ENCODE results near the gene STAG3.
"Not testable (repeated sequence)": the region's sequence is repeated elsewhere in the genome, so short reads cannot be mapped to it uniquely, and the experiment has no call there.

The STAG3 gene

DNA sequence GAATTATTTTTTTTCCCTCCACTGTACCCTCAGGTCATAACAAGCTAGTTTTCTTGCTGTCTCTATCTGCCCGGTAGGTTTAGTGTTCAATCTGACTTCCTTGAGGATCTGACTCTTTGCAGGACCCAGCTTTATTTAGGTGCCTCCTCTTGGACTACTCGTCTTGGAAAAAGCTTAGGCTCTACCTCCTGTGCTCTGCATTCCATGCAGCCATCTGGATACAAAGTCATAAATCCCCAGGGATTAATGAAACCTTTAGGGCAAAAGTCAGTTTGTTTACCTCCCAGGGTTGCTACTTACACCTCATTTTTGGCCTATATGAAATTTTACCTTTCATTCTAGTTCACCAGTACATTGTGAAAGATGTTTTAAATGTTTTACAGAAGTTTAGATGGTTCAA, 8.0 kb downstream of the STAG3 start:
- H3K4me2 ChIP-seq (ENCODE audit: low read length), result no peak overlapping the region
- H3K9ac ChIP-seq, result no peak overlapping the region
- no peaks in the 10 kb centered on the region for H3K9me3 ChIP-seq (ENCODE audit: control insufficient read depth, low read length)
- H3K27ac ChIP-seq, result no peak overlapping the region
- no peaks in the 10 kb centered on the region for H3K79me2 ChIP-seq
- no peak overlapping the region for H3K4me3 ChIP-seq (ENCODE audit: low read depth, low read length)
- H3K27me3 ChIP-seq (ENCODE audit: control insufficient read depth, insufficient read depth, low read length), result no peaks in the 10 kb centered on the region
- TF ChIP-seq, protein P1, sequence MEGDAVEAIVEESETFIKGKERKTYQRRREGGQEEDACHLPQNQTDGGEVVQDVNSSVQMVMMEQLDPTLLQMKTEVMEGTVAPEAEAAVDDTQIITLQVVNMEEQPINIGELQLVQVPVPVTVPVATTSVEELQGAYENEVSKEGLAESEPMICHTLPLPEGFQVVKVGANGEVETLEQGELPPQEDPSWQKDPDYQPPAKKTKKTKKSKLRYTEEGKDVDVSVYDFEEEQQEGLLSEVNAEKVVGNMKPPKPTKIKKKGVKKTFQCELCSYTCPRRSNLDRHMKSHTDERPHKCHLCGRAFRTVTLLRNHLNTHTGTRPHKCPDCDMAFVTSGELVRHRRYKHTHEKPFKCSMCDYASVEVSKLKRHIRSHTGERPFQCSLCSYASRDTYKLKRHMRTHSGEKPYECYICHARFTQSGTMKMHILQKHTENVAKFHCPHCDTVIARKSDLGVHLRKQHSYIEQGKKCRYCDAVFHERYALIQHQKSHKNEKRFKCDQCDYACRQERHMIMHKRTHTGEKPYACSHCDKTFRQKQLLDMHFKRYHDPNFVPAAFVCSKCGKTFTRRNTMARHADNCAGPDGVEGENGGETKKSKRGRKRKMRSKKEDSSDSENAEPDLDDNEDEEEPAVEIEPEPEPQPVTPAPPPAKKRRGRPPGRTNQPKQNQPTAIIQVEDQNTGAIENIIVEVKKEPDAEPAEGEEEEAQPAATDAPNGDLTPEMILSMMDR (IDR thresholded peaks at IDR 0.05), result no peak
- no peaks in the 10 kb centered on the region for H3K36me3 ChIP-seq (ENCODE audit: control insufficient read depth, insufficient read depth, low read length)
- peaks cover 21% of the 10 kb centered on the region for H3K4me1 ChIP-seq
- H2AFZ ChIP-seq, result no peak overlapping the region

DNA sequence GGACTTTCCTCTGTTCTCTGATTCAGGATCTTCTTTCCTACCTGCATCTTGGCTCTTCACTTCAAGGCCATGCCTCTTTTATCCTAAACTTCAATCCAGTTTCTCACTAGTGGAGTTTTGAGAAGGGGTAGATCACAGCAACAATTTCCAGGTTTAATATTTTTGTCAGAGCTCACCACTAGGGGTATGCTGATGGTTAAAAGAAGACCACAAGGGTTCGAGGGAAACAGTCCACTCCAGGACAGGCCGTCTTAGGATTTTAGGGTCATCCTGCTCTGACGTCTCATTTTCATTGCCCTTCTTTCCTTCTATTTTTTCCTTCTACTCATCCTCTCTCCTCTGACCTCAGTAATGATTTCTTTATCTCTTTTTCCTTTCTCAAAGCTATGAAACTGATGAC, 11.3 kb downstream of the STAG3 start:
- Histone ChIP-seq H3K9ac (no peak overlapping the region), H3K4me2 (ENCODE audit: low read length) (peak overlapping the region; percentile 40), H3K36me3 (ENCODE audit: control insufficient read depth, insufficient read depth, low read length) (no peaks in the 10 kb centered on the region), H3K27ac (peak overlapping the region; percentile 92), H3K4me1 (peaks cover 48% of the 10 kb centered on the region), H3K27me3 (ENCODE audit: control insufficient read depth, insufficient read depth, low read length) (no peaks in the 10 kb centered on the region), H3K79me2 (no peaks in the 10 kb centered on the region), H2AFZ (peak overlapping the region; percentile 81), H3K4me3 (ENCODE audit: low read depth, low read length) (no peak overlapping the region), H3K9me3 (ENCODE audit: control insufficient read depth, low read length) (no peaks in the 10 kb centered on the region)
- TF ChIP-seq, protein P1 (IDR thresholded peaks at IDR 0.05), result peak; percentile 13

DNA sequence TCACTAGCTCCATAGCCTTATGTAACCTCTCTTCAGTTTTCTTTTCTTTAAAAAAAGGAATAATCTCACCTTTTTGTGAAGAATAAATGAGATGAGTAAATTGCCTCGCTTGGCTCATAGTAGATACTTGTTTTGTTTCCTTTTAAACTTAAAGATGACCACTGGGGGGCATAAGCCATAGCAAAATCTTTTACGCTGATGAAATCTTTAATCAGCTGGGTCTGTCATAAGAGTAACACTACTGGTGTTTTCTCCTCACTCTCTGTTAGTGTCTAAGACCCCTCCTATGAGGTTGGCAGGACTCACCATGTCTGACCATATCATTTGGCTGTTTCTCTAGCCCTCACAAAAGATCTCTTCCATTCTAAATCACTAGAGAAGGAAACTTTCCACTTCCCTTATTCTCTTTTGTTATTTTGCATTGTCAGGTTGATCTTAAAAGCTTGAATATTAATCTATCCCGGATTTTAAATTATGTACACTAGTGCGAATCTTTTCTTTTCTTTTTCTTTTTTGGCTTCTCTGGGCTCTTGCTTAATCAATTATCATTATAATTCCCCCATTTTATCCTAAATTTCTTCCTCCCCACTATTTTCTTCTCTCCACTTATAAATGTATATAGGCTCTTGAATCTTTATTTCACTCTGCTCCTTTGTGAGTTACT, 12.5 kb downstream of the STAG3 start:
- Histone ChIP-seq H3K79me2 (no peaks in the 10 kb centered on the region), H3K4me2 (ENCODE audit: low read length) (peak overlapping the region; percentile 48), H3K27me3 (ENCODE audit: control insufficient read depth, insufficient read depth, low read length) (no peaks in the 10 kb centered on the region), H3K4me1 (peaks cover 48% of the 10 kb centered on the region), H3K9me3 (ENCODE audit: control insufficient read depth, low read length) (no peaks in the 10 kb centered on the region), H3K36me3 (ENCODE audit: control insufficient read depth, insufficient read depth, low read length) (no peaks in the 10 kb centered on the region), H3K9ac (no peak overlapping the region), H3K4me3 (ENCODE audit: low read depth, low read length) (no peak overlapping the region), H2AFZ (peak overlapping the region; percentile 81), H3K27ac (peak overlapping the region; percentile 92)
- TF ChIP-seq, protein P1 (IDR thresholded peaks at IDR 0.05), result peak; percentile 45

DNA sequence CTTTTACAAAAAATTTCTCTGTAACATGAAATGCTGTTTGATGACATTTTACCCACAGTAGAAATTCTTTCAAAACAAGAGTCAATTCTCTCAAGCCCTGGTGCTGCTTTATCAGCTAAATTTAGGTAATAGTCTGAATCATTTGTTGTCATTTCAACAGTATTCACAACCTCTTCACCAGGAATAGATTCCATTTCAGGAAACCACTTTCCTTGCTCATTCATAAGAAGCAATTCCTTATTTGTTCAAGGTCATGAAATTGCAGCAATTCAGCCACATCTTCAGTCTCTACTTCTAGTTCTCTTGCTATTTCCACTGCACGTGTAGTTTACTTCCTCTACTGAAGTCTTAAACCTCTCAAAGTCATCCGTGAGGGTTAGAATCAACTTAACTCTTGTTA, 14.1 kb downstream of the STAG3 start:
- peak overlapping the region; percentile 92 for H3K27ac ChIP-seq
- peak overlapping the region; percentile 47 for H3K4me2 ChIP-seq (ENCODE audit: low read length)
- H3K36me3 ChIP-seq (ENCODE audit: control insufficient read depth, insufficient read depth, low read length), result no peaks in the 10 kb centered on the region
- peaks cover 48% of the 10 kb centered on the region for H3K4me1 ChIP-seq
- no peak overlapping the region for H3K4me3 ChIP-seq (ENCODE audit: low read depth, low read length)
- H3K9me3 ChIP-seq (ENCODE audit: control insufficient read depth, low read length), result no peaks in the 10 kb centered on the region
- H3K9ac ChIP-seq, result no peak overlapping the region
- no peaks in the 10 kb centered on the region for H3K79me2 ChIP-seq
- no peaks in the 10 kb centered on the region for H3K27me3 ChIP-seq (ENCODE audit: control insufficient read depth, insufficient read depth, low read length)
- TF ChIP-seq, protein P1 (IDR thresholded peaks at IDR 0.05), result no peak
- H2AFZ ChIP-seq, result peak overlapping the region; percentile 81

DNA sequence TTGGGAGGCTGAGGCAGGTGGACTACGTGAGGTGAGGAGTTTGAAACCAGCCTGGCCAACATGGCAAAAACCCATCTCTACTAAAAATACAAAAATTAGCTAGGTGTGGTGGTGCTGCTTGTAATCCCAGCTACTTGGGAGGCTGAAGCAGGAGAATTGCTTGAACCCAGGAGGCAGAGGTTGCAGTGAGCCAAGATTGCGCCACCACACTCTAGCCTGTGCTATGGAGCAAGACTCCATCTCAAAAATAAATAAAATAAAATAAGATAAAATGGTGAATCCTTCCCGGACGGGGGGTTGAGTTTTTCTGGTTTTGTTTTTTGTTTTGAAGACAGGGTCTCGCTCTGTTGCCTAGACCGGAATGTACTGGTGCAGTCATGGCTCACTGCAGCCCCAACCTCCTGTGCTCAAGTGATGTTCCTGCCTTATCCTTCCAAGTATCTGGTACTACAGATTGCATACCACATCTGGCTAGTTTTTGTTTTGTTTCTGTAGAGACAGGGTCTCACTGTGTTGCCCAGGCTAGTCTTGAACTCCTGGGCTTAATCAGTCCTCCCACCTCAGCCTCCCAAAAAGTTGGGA, 14.7 kb downstream of the STAG3 start:
- H3K27ac ChIP-seq, result peak overlapping the region; percentile 92
- not testable (repeated sequence) for H3K36me3 ChIP-seq (ENCODE audit: control insufficient read depth, insufficient read depth, low read length); H3K9me3 ChIP-seq (ENCODE audit: control insufficient read depth, low read length); H3K27me3 ChIP-seq (ENCODE audit: control insufficient read depth, insufficient read depth, low read length); H3K79me2 ChIP-seq; H3K9ac ChIP-seq
- H3K4me2 ChIP-seq (ENCODE audit: low read length), result peak overlapping the region; percentile 47
- peaks cover 48% of the 10 kb centered on the region for H3K4me1 ChIP-seq
- peak overlapping the region; percentile 81 for H2AFZ ChIP-seq
- H3K4me3 ChIP-seq (ENCODE audit: low read depth, low read length), result peak overlapping the region; percentile 12

Measured in parathyroid adenoma (tissue), 2 donors.